Astrocyte (in vitro differentiated cells and primary cell): Measurements from ENCODE around the gene CENPX. TPM values are rescaled to one million over a fixed set of nuclear protein-coding genes. Genes with fewer than 3 reads are reported as not detected.

Experiments used
- DNase-seq: peaks from one replicate; pipeline ENCODE4 v3.0.0-alpha.2; 2010; ENCODE audit warnings: low read depth
- FAIRE-seq: peaks from 2 replicates; lab custom pipeline; 2011; peaks lifted over from hg19 to GRCh38; lab: Jason Lieb, UNC
- H2AFZ ChIP-seq: 2 replicates; pipeline ENCODE4 v1.6.0; 2012; ENCODE audit warnings: low read depth, low read length, inconsistent platforms
- H3K27ac ChIP-seq: 2 replicates; pipeline ENCODE4 v1.5.1; 2011; ENCODE audit warnings: low read depth, low read length, inconsistent platforms
- H3K27me3 ChIP-seq: 2 replicates; pipeline ENCODE4 v1.6.0; 2011; ENCODE audit warnings: low read length, inconsistent platforms; ENCODE audit not compliant: insufficient read depth
- H3K36me3 ChIP-seq: 2 replicates; pipeline ENCODE4 v1.5.1; 2011; ENCODE audit warnings: low read length, inconsistent platforms; ENCODE audit not compliant: insufficient read depth
- H3K4me1 ChIP-seq: 2 replicates; pipeline ENCODE4 v1.5.1; 2011; ENCODE audit warnings: low read length, inconsistent platforms; ENCODE audit not compliant: insufficient read depth
- H3K4me2 ChIP-seq: 2 replicates; pipeline ENCODE4 v1.6.0; 2012; ENCODE audit warnings: low read length, inconsistent platforms
- H3K4me3 ChIP-seq: 2 replicates; pipeline ENCODE4 v1.5.1; 2011; ENCODE audit warnings: low read depth, mild to moderate bottlenecking, low read length, inconsistent platforms; ENCODE audit not compliant: insufficient read depth
- H3K79me2 ChIP-seq: 2 replicates; pipeline ENCODE4 v1.6.0; 2012; ENCODE audit warnings: mild to moderate bottlenecking, low read length, inconsistent platforms; ENCODE audit not compliant: insufficient read depth
- H3K9ac ChIP-seq: 2 replicates; pipeline ENCODE4 v1.6.0; 2012; ENCODE audit warnings: mild to moderate bottlenecking, low read length, inconsistent platforms
- H3K9me3 ChIP-seq: 2 replicates; pipeline ENCODE4 v1.5.1; 2012; ENCODE audit warnings: low read depth, mild to moderate bottlenecking, low read length, inconsistent platforms; ENCODE audit not compliant: insufficient read depth
- H4K20me1 ChIP-seq: 2 replicates; pipeline ENCODE4 v1.6.0; 2012; ENCODE audit warnings: low read length, inconsistent platforms; ENCODE audit not compliant: insufficient read depth
- H3K27ac Mint-ChIP-seq: one replicate; pipeline ENCODE4 v1.8.0; 2021; ENCODE audit warnings: mild to moderate bottlenecking, mixed read lengths; ENCODE audit not compliant: unreplicated experiment
- H3K27me3 Mint-ChIP-seq: one replicate; pipeline ENCODE4 v1.8.0; 2021; ENCODE audit warnings: low read depth, mixed read lengths; ENCODE audit not compliant: unreplicated experiment
- H3K36me3 Mint-ChIP-seq: one replicate; pipeline ENCODE4 v1.8.0; 2021; ENCODE audit warnings: low read depth, mixed read lengths; ENCODE audit not compliant: unreplicated experiment
- H3K4me1 Mint-ChIP-seq: one replicate; pipeline ENCODE4 v1.8.0; 2021; ENCODE audit warnings: low read depth, mixed read lengths; ENCODE audit not compliant: unreplicated experiment
- H3K4me3 Mint-ChIP-seq: one replicate; pipeline ENCODE4 v1.8.0; 2021; ENCODE audit warnings: mild to moderate bottlenecking, moderate library complexity, mixed read lengths; ENCODE audit not compliant: unreplicated experiment
- H3K9me3 Mint-ChIP-seq: one replicate; pipeline ENCODE4 v1.8.0; 2021; ENCODE audit warnings: mild to moderate bottlenecking, mixed read lengths; ENCODE audit not compliant: unreplicated experiment
- EZH2 ChIP-seq: IDR thresholded peaks from 2 replicates; pipeline ENCODE4 v1.6.1; 2012; ENCODE audit warnings: mild to moderate bottlenecking, low read length, inconsistent platforms; ENCODE audit not compliant: insufficient read depth
- total RNA-seq: library from RNA; stranded (reverse); gene quantifications from 2 replicates; pipeline ENCODE4 v1.2.1, GENCODE V29; 2021
- TF ChIP-seq, protein P1 (sequence below): IDR thresholded peaks from 2 replicates; pipeline ENCODE4 v1.5.1; 2011; ENCODE audit warnings: low read depth, mild to moderate bottlenecking, inconsistent platforms, low read length, moderate library complexity; ENCODE audit not compliant: insufficient read depth

The CENPX gene
- total RNA-seq, 1 donor from 2014 or later = 26.7 TPM

DNA sequence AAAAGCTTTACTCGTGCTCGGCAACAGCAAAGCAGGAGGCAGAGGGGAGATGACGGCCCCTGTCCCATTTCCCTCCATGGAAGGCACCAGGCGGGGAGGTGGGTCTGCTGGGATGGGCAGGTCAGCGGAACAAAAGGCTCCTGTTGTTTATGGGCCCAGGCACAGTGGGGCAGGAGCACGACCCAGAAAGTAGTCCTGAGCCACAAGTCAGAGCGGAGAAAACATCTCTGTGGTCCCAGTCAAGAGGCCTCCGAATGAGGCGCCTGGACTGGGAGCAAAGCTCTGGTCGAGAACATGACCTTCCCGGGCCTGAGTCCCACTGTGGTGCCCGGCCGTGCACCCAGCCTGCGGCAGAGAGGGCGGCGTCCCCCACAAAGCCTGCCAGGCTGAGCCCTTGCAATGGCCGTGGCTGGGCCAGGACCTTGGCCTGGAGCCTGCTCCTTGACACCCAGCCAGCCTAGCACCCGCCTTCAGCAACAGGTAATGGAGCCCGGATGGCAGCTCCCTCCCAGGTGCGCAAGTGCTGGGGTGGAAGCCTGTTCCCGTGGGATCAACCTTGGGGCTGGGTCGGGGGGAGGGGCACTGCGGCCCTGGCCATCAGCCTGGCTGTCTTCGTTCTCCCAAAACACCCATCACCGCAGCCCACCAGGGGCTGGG, 25.4 kb upstream of the CENPX start:
- DNase-seq (no peak), FAIRE-seq (no peak)
- no peak for TF ChIP-seq EZH2
- TF ChIP-seq, protein P1, sequence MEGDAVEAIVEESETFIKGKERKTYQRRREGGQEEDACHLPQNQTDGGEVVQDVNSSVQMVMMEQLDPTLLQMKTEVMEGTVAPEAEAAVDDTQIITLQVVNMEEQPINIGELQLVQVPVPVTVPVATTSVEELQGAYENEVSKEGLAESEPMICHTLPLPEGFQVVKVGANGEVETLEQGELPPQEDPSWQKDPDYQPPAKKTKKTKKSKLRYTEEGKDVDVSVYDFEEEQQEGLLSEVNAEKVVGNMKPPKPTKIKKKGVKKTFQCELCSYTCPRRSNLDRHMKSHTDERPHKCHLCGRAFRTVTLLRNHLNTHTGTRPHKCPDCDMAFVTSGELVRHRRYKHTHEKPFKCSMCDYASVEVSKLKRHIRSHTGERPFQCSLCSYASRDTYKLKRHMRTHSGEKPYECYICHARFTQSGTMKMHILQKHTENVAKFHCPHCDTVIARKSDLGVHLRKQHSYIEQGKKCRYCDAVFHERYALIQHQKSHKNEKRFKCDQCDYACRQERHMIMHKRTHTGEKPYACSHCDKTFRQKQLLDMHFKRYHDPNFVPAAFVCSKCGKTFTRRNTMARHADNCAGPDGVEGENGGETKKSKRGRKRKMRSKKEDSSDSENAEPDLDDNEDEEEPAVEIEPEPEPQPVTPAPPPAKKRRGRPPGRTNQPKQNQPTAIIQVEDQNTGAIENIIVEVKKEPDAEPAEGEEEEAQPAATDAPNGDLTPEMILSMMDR = no peak
- H3K79me2 ChIP-seq = peaks cover 23% of the 10 kb centered on the region
- H3K27me3 ChIP-seq = no peaks in the 10 kb centered on the region
- Mint-ChIP-seq H3K4me1 (peaks cover 5% of the 10 kb centered on the region), H3K4me3 (no peak overlapping the region), H3K9me3 (no peaks in the 10 kb centered on the region), H3K36me3 (peaks cover 10% of the 10 kb centered on the region), H3K27ac (no peak overlapping the region), H3K27me3 (no peaks in the 10 kb centered on the region)
- H3K9me3 ChIP-seq = no peaks in the 10 kb centered on the region
- no peaks in the 10 kb centered on the region for H3K36me3 ChIP-seq
- no peak overlapping the region for H3K4me2 ChIP-seq
- no peak overlapping the region for H3K9ac ChIP-seq
- H4K20me1 ChIP-seq = peaks cover 6% of the 10 kb centered on the region
- H3K4me3 ChIP-seq = no peak overlapping the region
- no peak overlapping the region for H3K27ac ChIP-seq
- H3K4me1 ChIP-seq = peaks cover 15% of the 10 kb centered on the region
- no peak overlapping the region for H2AFZ ChIP-seq

DNA sequence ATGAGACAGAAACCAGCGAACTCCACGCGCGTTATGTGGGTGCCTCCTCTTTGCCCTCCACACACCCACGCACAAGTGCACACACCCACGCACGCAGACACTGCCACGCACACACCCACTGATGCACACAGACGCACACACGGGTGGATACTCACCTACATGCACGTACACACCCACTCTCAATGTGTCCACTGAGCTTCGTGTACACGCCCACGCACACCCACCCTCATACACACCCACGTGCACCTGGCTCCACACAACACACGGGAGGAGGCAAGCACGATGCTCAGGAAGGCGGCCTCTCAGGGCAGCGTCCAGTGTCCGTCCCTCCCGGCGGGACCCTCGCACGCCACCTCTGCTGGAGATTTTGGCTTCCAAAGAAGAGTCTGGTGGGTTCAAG, 24.7 kb upstream of the CENPX start:
- H3K36me3 ChIP-seq = no peaks in the 10 kb centered on the region
- Mint-ChIP-seq H3K27me3 (no peaks in the 10 kb centered on the region), H3K4me3 (no peak overlapping the region)

DNA sequence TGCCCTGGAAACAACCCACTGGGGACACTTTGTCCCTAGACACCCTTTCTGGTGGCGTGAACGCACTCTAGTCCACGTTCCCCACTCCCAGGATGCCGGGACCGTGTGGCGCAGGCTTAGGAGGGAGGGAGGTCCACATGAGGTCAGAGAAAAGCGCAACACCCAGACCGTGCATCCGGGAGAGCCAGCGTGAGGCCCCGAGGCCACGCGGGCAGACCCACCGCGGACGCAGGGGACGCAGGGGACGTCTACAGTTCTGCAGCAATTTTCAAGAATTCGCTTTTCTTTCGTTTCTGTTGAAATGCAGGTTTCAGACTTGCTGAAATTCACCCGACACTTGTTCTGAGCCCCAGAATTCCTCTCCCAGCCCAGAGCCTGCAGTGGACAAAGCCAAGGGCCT, 24.2 kb upstream of the CENPX start:
- H3K36me3 Mint-ChIP-seq = peaks cover 10% of the 10 kb centered on the region
- Histone ChIP-seq H3K27ac (no peak overlapping the region), H2AFZ (no peak overlapping the region), H3K79me2 (peaks cover 11% of the 10 kb centered on the region), H4K20me1 (no peaks in the 10 kb centered on the region), H3K4me1 (peaks cover 8% of the 10 kb centered on the region), H3K9me3 (no peaks in the 10 kb centered on the region), H3K4me2 (no peak overlapping the region), H3K4me3 (no peak overlapping the region), H3K9ac (no peak overlapping the region), H3K36me3 (no peaks in the 10 kb centered on the region), H3K27me3 (no peaks in the 10 kb centered on the region)
- no peaks in the 10 kb centered on the region for H3K9me3 Mint-ChIP-seq
- DNase-seq = no peak
- no peak overlapping the region for H3K4me3 Mint-ChIP-seq
- H3K4me1 Mint-ChIP-seq = peaks cover 5% of the 10 kb centered on the region
- no peak overlapping the region for H3K27ac Mint-ChIP-seq
- H3K27me3 Mint-ChIP-seq = no peaks in the 10 kb centered on the region
- no peak for FAIRE-seq
- TF ChIP-seq EZH2 = no peak
- TF ChIP-seq, protein P1 = no peak

More for the DNA sequence above, 24.7 kb upstream of the CENPX start:
- no peak for TF ChIP-seq EZH2
- TF ChIP-seq, protein P1 = no peak
- no peak overlapping the region for H3K27ac Mint-ChIP-seq
- H3K9me3 Mint-ChIP-seq = no peaks in the 10 kb centered on the region
- Histone ChIP-seq H3K4me1 (peaks cover 8% of the 10 kb centered on the region), H3K9ac (no peak overlapping the region), H2AFZ (no peak overlapping the region), H3K79me2 (peaks cover 16% of the 10 kb centered on the region), H3K4me2 (no peak overlapping the region), H3K27me3 (no peaks in the 10 kb centered on the region), H4K20me1 (no peaks in the 10 kb centered on the region), H3K9me3 (no peaks in the 10 kb centered on the region), H3K27ac (no peak overlapping the region), H3K4me3 (no peak overlapping the region)
- peaks cover 10% of the 10 kb centered on the region for H3K36me3 Mint-ChIP-seq
- no peak for FAIRE-seq
- peaks cover 5% of the 10 kb centered on the region for H3K4me1 Mint-ChIP-seq
- DNase-seq = no peak
